Left ventricle myocardium inferior (tissue), 1 donor: ENCODE data around the gene PRDX5. TPM values are rescaled to one million over a fixed set of nuclear protein-coding genes. Genes with fewer than 3 reads are reported as not detected.
A peak's percentile ranks its signal among the peaks of the same experiment; 100 is the strongest.
"Not testable (repeated sequence)": the region's sequence is repeated elsewhere in the genome, so short reads cannot be mapped to it uniquely, and the experiment has no call there.

Source experiments
- DNase-seq: peaks from one replicate; pipeline ENCODE4 v3.0.0-alpha.2; 2020
- H3K27ac ChIP-seq: fragments of 200-600 bp; replicated peaks from 2 replicates; pipeline ENCODE4 v1.8.0; 2021
- H3K27me3 ChIP-seq: fragments of 200-600 bp; 2 replicates; pipeline ENCODE4 v1.8.0; 2021; ENCODE audit warnings: low read depth
- H3K36me3 ChIP-seq: fragments of 200-600 bp; 2 replicates; pipeline ENCODE4 v1.8.0; 2021
- H3K4me1 ChIP-seq: fragments of 200-600 bp; 2 replicates; pipeline ENCODE4 v1.8.0; 2021
- H3K4me3 ChIP-seq: fragments of 200-600 bp; 2 replicates; pipeline ENCODE4 v1.8.0; 2021; ENCODE audit warnings: mild to moderate bottlenecking, moderate library complexity
- H3K9me3 ChIP-seq: fragments of 200-600 bp; replicated peaks from 2 replicates; pipeline ENCODE4 v1.8.0; 2021
- intact Hi-C: fragments of 100-400 bp; cut with micrococcal nuclease; formaldehyde crosslinking; loops from one replicate; pipeline ENCODE4 v1.11.0; 2022
- total RNA-seq: library from RNA; stranded (reverse); fragmentation: NEBNext Ultra II Directional; extraction: Animal tissue kit (Norgen Biotek cat#: 25700); gene quantifications from one replicate; pipeline ENCODE4 v1.2.1, GENCODE V29; 2021
- TF ChIP-seq, protein P1 (sequence below): fragments of 200-600 bp; IDR thresholded peaks from 2 replicates; pipeline ENCODE4 v1.8.0; 2021; ENCODE audit warnings: antibody characterized with exemption, mild to moderate bottlenecking, borderline replicate concordance
- donor health status: DM: no; HTN: yes; CAD: no; lungs with severe emphysema.

The PRDX5 gene
- total RNA-seq, 1 donor from 2014 or later: 321 TPM

DNA sequence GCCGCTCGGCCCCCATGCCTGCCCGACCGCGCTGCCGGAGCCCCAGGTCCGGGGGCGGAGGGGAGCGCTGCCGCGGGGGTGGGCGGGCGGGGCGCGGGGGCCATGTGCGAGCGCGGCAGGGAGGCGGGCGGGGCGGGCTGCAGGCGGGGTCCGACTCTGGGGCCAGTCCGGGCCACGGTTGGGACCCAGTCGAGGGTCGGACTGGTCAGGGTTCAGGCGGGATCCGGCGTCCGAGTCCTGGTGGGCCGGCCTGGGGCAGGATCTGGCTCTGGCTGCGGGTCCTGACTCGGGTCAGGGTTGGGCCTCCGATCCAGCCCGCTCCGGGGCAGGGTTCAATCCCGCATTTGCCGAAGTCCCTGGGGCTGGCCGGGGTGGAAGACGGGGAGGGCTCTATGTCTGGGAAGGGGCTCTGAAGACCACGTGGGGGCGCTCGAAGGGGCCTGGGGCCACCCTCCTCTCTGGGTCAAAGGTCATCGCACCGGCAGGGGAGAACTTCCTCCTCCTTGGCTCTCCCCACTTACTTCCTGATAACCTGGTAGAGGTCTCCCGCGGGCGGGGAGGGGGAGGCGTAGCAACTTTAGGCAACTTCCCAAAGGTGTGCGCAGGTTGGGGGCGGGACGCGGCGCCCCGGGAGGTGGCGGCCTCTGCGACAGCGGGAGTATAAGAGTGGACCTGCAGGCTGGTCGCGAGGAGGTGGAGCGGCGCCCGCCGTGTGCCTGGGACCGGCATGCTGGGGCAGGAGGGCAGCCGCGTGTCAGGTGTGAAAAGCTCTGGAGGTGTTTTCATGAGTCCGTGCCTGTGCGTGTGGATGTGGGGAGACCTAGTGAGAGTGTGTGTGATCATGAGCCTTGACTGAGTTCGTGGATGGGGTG, 12.0 kb upstream of the PRDX5 start:
- peaks cover 48% of the 10 kb centered on the region for H3K4me1 ChIP-seq
- peaks cover 13% of the 10 kb centered on the region for H3K36me3 ChIP-seq
- H3K9me3 ChIP-seq: no peaks in the 10 kb centered on the region
- TF ChIP-seq, protein P1, sequence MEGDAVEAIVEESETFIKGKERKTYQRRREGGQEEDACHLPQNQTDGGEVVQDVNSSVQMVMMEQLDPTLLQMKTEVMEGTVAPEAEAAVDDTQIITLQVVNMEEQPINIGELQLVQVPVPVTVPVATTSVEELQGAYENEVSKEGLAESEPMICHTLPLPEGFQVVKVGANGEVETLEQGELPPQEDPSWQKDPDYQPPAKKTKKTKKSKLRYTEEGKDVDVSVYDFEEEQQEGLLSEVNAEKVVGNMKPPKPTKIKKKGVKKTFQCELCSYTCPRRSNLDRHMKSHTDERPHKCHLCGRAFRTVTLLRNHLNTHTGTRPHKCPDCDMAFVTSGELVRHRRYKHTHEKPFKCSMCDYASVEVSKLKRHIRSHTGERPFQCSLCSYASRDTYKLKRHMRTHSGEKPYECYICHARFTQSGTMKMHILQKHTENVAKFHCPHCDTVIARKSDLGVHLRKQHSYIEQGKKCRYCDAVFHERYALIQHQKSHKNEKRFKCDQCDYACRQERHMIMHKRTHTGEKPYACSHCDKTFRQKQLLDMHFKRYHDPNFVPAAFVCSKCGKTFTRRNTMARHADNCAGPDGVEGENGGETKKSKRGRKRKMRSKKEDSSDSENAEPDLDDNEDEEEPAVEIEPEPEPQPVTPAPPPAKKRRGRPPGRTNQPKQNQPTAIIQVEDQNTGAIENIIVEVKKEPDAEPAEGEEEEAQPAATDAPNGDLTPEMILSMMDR: peak; percentile 38
- H3K27me3 ChIP-seq: no peaks in the 10 kb centered on the region
- peak overlapping the region; percentile 99 for H3K27ac ChIP-seq
- peak; percentile 70 for DNase-seq
- intact Hi-C loops: no loop called here
- H3K4me3 ChIP-seq: peak overlapping the region; percentile 77

DNA sequence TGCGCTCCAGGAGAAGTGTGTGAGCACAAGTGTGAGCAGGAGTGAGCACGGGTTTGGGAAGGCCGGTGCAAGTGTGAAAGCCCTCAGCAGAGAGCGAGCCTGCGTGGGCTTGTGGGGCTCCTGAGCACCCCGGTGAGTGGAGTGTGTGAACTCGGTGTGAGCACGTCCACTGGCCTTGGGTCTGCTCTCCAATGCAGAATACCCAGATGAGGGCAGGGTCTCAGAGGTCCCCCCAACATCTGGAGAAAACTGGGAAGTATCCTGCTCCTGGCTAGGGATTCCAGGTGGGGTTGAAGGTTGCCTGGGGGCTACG, 11.4 kb upstream of the PRDX5 start:
- Histone ChIP-seq H3K27ac (peak overlapping the region; percentile 99), H3K27me3 (no peaks in the 10 kb centered on the region), H3K9me3 (no peaks in the 10 kb centered on the region), H3K4me3 (peak overlapping the region; percentile 77), H3K4me1 (peaks cover 43% of the 10 kb centered on the region), H3K36me3 (peaks cover 15% of the 10 kb centered on the region)
- DNase-seq: no peak
- TF ChIP-seq, protein P1: no peak
- intact Hi-C loops: no loop called here

DNA sequence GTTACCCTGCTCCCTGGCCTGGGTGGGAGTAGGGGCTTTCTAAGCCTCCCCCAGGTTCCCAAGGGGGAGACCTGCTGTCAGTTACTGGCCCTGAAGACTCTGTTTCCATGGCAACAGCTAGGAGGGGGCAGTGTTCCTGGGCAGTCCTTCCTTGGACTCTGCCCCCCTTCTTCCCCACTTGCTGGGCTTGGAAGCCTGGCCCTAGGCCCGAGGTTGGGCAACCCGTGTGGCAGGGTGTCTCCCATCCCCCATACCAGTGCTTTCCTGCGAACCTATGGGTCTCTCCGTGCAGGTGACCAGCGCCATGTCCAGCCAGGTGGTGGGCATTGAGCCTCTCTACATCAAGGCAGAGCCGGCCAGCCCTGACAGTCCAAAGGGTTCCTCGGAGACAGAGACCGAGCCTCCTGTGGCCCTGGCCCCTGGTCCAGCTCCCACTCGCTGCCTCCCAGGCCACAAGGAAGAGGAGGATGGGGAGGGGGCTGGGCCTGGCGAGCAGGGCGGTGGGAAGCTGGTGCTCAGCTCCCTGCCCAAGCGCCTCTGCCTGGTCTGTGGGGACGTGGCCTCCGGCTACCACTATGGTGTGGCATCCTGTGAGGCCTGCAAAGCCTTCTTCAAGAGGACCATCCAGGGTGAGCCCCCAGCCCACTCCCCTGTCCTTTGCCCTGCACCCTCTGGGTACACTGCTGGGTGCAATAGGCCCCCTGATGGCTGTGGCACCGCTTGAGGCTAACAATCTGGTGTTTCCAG, 10.9 kb upstream of the PRDX5 start:
- peaks cover 15% of the 10 kb centered on the region for H3K36me3 ChIP-seq
- H3K4me3 ChIP-seq: peak overlapping the region; percentile 77
- H3K4me1 ChIP-seq: peaks cover 42% of the 10 kb centered on the region
- DNase-seq: no peak
- no peaks in the 10 kb centered on the region for H3K27me3 ChIP-seq
- H3K9me3 ChIP-seq: no peaks in the 10 kb centered on the region
- H3K27ac ChIP-seq: peak overlapping the region; percentile 99
- intact Hi-C loops: no loop called here
- TF ChIP-seq, protein P1: no peak

DNA sequence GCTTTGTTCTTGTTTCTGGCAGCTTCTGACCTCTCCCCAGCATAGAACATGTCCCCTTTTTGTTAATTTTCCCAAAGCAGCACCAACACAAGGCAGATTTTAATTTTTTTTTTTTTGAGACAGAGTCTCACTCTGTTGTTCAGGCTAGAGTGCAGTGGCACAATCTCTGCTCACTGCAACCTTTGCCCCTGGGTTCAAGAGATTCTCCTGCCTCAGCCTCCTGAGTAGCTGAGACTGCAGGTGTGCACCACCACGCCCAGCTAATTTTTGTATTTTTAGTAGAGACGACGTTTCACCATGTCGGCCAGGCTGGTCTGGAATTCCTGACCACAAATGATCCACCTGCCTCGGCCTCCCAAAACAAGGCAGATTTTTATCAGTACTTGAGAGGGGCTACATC, 10.1 kb upstream of the PRDX5 start:
- Histone ChIP-seq H3K4me3 (peak overlapping the region; percentile 77), H3K36me3 (peaks cover 15% of the 10 kb centered on the region), H3K4me1 (peaks cover 50% of the 10 kb centered on the region), H3K27ac (peak overlapping the region; percentile 99)
- H3K9me3 ChIP-seq, H3K27me3 ChIP-seq, intact Hi-C loops, DNase-seq: not testable (repeated sequence)

DNA sequence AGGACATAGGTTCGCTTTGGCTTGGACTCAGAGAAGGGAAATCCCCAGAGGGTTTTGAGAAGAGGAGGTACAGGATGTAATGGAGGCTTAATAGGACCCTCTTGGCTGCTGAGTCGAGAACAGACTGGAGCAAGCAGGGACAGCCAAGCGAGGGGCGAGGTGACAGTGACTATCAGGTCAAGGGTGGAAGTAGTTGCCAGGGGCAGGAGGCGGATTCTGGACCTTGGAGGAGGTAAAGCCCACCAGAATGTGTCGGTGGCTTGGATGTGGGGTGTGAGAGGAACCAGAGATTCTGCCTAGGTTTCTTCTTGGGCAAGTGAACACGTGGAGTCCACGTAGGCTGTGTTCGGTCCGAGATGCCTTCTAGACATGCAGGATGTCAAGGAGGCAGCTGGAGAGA, 5.0 kb upstream of the PRDX5 start:
- Histone ChIP-seq H3K4me1 (peaks cover 63% of the 10 kb centered on the region), H3K36me3 (peaks cover 31% of the 10 kb centered on the region), H3K4me3 (no peak overlapping the region), H3K9me3 (no peaks in the 10 kb centered on the region), H3K27ac (peak overlapping the region; percentile 64), H3K27me3 (no peaks in the 10 kb centered on the region)
- no peak for DNase-seq
- intact Hi-C loops: no loop called here
- TF ChIP-seq, protein P1: no peak
